GM03348 (cell line): ENCODE data around the gene SNX13.

Source experiments
- DNase-seq: peaks from one replicate; pipeline ENCODE4 v3.0.0; 2012; ENCODE audit warnings: low spot score

SNX13 gene

DNA sequence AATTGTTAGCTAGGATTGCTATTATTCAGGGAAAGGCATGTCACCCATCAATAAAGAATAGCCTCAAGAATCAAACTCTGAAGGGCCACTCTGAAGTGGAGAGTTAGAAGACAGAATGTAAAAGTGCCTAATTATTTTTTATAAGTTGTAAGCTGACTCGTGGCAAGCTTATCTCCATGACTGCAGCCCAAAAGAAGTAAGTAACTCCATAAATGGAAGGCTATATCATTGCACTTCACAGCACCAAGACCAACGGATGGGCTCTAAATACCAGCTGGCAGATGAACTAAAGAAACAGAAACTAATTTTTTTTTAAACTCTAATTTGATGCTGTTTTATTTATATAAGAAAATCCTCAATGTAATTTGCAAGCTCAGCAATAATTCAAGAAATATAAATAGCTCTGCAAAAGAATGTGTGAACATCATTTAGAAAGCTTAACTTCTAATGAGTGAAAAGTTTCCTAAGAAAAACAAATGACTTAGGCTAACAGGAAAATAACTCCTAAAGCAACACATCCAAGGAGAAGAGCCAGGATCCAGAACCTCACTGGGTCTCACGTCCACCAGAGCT lies 165.5 kb downstream of the SNX13 start:
- no peak for DNase-seq

DNA sequence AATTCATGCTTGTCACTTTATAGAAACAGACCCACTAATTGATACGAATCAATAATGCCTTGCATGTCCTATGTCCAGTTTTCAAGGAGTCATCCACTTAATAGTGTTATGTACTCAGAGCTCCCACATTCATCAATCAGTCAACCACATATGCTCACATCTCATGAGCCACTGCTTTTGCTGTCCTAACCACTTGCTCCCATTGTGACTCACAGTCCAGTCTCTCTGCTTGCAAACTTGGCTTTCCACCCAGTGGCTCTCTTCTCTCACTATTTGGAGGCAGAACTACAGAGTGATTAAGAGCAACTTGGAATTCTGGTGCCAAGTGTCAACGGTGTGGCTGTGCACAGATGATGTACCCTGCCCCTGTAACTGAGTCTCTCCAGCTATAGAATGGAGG lies 166.0 kb downstream of the SNX13 start:
- peak; percentile 58 for DNase-seq

GRCh38 chr7:17773289-17773626 lies 167.0 kb downstream of the SNX13 start:
- DNase-seq = peak; percentile 73

GRCh38 chr7:17772581-17773288 lies 167.6 kb downstream of the SNX13 start:
- DNase-seq = no peak

- DNase-seq = no peak
Observed at GRCh38 chr7:17771901-17772408, 168.3 kb downstream of the SNX13 start.

DNA sequence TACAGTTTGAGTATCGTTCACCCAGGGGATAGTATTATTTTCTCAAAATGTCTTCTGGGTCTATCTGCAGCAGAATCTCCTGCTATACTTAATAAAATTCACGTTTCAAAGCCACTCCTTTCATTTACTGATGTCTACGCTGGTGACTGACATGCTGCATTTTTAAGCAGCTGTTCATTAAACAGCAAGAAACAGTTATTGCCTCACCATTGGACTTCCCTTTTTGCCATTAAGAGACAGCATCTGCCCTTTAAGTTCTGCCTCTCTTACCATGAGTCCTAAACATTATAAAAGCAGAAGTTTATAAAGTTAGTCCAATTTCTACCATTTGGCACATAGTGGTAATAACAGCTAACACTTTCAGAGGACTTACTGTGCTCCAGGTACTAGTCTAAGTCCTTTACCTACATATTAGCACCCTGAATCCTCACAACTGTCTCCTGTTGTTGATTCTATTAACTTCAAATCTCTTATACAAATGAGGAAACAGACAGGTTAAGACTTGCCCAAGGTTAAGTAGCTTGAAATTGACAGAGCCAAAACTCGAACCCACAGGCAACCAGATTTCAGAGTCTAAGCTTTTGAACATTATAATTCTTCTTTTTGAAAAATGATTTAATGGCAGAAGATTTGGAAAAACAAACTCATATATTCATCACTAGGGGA lies 169.5 kb downstream of the SNX13 start:
- DNase-seq = no peak

GRCh38 chr7:17769918-17770317 lies 170.4 kb downstream of the SNX13 start:
- peak; percentile 65 for DNase-seq

DNA sequence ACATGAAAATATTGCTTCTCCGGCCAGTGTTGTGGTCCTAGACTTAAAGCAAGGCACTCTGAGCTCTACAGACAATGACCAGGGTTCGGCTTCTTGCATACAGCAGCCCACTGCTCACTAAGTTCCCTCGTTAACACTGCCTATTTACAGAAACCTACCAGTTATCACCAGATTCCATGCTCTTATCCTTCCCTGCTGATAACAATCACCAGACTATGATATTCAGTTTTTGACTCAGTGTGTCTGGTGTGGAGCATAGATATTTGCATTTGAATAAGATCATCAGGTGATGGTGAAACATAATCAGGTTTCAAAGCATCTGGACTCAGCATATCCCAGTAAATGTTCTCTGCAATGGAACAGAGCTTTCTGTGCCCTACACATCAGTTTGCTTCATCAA lies 182.3 kb downstream of the SNX13 start:
- DNase-seq = no peak

GRCh38 chr7:17746020-17746530 lies 194.2 kb downstream of the SNX13 start:
- no peak for DNase-seq

DNA sequence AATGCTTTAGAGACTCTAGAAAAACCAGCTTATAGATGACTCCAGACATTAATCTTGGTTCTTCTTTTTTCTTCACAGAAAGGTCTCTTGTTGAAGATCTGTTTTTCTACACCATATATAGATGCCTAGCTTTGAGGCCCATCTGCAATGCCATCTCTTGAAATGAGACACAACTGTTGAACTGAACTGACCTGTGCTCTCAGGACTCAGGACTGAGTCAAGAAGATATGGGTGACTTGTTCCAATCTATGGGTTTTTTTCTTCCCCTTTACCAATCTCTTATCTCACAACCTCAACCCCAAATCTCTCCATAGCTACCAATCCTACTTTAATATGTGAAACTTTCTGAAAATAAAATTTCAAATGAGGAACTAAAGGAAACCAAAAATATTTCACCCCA lies 194.7 kb downstream of the SNX13 start:
- no peak for DNase-seq

GRCh38 chr7:17743316-17743715 lies 197.0 kb downstream of the SNX13 start:
- no peak for DNase-seq

GRCh38 chr7:17741426-17741825 lies 198.9 kb downstream of the SNX13 start:
- no peak for DNase-seq
